Esophagus muscularis mucosa (tissue), 4 donors: ENCODE measurements around the gene PRPH.

Source experiments
- CTCF ChIP-seq, 3 experiments: fragments of 200-600 bp in 2 of 3; fragments of 450-650 bp in 1 of 3; sonication (generic) in 2 of 3; IDR thresholded peaks; one replicate each; pipeline ENCODE4 v1.5.1; 2017 to 2019; ENCODE audit warnings: antibody characterized with exemption in 3 of 3, mild to moderate bottlenecking in 2 of 3, moderate library complexity in 1 of 3
- EP300 ChIP-seq: sonication (generic); formaldehyde crosslinking; IDR thresholded peaks from one replicate; pipeline ENCODE4 v1.6.1; 2017; ENCODE audit warnings: antibody characterized with exemption
- POLR2A ChIP-seq: fragments of 450-650 bp; IDR thresholded peaks from one replicate; pipeline ENCODE4 v1.6.1; 2017; ENCODE audit warnings: antibody characterized with exemption, moderate library complexity, mild to moderate bottlenecking, low read depth
- POLR2AphosphoS5 ChIP-seq, 2 donors: sonication (generic); formaldehyde crosslinking; IDR thresholded peaks; one replicate each; pipeline ENCODE4 v1.6.1; 2017; ENCODE audit warnings: antibody characterized with exemption in 2 of 2

GRCh38 chr12:49261721-49262120 lies 33.2 kb upstream of the PRPH start:
- TF ChIP-seq POLR2AphosphoS5 (IDR thresholded peaks at IDR 0.05) (no peak), CTCF (IDR thresholded peaks at IDR 0.05) (no peak), POLR2A (no peak), EP300 (no peak)
